Measurements from ENCODE around the gene LGALS3BP. TPM values are rescaled to one million over a fixed set of nuclear protein-coding genes. Genes with fewer than 3 reads are reported as not detected.
A peak's percentile ranks its signal among the peaks of the same experiment; 100 is the strongest.

Gene LGALS3BP
- total and polyA plus RNA-seq, 2 of the 13 experiments (the other 11 are each of a cell fraction or from before 2014, with no cell fraction given): 137 to 332 TPM

DNA sequence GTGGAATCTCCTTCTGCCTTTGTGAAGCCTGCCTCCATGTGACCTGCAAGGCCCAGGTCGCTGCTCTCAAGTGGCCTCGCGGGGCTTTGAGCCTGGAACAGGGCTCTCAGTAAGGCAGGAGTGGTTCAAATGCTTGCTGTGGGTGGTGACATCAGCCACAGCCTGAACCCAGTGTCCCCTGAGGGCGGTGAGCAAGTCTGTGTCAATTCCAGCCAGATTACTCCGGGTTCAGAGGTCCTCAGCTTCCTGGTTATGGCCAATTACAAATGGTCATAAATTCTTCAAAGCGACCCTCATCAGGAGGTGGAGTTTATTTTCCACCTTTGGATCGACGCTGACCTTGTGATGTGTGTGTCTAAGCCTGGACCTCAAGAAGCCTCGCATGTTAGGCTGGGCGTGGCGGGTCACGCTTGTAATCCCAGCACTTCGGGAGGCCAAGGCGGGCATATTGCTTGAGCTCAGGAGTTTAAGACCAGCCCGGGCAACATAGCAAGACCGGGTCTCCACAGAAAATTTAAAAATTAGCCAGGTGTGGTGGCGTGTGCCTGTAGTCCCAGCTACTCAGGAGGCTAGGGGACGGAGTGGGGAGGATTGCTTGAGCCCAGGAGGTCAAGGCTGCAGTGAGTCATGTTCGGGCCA, 17.3 kb downstream of the LGALS3BP start (continued):
- TF ChIP-seq, protein P1, sequence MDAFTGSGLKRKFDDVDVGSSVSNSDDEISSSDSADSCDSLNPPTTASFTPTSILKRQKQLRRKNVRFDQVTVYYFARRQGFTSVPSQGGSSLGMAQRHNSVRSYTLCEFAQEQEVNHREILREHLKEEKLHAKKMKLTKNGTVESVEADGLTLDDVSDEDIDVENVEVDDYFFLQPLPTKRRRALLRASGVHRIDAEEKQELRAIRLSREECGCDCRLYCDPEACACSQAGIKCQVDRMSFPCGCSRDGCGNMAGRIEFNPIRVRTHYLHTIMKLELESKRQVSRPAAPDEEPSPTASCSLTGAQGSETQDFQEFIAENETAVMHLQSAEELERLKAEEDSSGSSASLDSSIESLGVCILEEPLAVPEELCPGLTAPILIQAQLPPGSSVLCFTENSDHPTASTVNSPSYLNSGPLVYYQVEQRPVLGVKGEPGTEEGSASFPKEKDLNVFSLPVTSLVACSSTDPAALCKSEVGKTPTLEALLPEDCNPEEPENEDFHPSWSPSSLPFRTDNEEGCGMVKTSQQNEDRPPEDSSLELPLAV (CRISPR knock-in tag; conservative IDR thresholded peaks at IDR 0.05; ENCODE audit: low read depth): no peak
- TF ChIP-seq, protein P2, sequence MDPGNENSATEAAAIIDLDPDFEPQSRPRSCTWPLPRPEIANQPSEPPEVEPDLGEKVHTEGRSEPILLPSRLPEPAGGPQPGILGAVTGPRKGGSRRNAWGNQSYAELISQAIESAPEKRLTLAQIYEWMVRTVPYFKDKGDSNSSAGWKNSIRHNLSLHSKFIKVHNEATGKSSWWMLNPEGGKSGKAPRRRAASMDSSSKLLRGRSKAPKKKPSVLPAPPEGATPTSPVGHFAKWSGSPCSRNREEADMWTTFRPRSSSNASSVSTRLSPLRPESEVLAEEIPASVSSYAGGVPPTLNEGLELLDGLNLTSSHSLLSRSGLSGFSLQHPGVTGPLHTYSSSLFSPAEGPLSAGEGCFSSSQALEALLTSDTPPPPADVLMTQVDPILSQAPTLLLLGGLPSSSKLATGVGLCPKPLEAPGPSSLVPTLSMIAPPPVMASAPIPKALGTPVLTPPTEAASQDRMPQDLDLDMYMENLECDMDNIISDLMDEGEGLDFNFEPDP (CRISPR knock-in tag; conservative IDR thresholded peaks at IDR 0.05): no peak
- TF ChIP-seq ZNF766 (CRISPR knock-in tag; IDR thresholded peaks at IDR 0.05; ENCODE audit: borderline replicate concordance): peak; percentile 66; the same call in 1 of the 2 replicates
- no peak; the same call in 1 of the 2 replicates for TF ChIP-seq ZKSCAN5 (CRISPR knock-in tag; IDR thresholded peaks at IDR 0.05)
- TF ChIP-seq, protein P3, sequence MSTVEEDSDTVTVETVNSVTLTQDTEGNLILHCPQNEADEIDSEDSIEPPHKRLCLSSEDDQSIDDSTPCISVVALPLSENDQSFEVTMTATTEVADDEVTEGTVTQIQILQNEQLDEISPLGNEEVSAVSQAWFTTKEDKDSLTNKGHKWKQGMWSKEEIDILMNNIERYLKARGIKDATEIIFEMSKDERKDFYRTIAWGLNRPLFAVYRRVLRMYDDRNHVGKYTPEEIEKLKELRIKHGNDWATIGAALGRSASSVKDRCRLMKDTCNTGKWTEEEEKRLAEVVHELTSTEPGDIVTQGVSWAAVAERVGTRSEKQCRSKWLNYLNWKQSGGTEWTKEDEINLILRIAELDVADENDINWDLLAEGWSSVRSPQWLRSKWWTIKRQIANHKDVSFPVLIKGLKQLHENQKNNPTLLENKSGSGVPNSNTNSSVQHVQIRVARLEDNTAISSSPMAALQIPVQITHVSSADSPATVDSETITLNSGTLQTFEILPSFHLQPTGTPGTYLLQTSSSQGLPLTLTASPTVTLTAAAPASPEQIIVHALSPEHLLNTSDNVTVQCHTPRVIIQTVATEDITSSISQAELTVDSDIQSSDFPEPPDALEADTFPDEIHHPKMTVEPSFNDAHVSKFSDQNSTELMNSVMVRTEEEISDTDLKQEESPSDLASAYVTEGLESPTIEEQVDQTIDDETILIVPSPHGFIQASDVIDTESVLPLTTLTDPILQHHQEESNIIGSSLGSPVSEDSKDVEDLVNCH (CRISPR knock-in tag; IDR thresholded peaks at IDR 0.05): no peak
- peak; percentile 52; the same call in 1 of the 2 replicates for TF ChIP-seq HOXD1 (CRISPR knock-in tag; IDR thresholded peaks at IDR 0.05)
- peak; percentile 89 for TF ChIP-seq TARDBP (CRISPR knock-in tag; IDR thresholded peaks at IDR 0.05)
- TF ChIP-seq, protein P4, sequence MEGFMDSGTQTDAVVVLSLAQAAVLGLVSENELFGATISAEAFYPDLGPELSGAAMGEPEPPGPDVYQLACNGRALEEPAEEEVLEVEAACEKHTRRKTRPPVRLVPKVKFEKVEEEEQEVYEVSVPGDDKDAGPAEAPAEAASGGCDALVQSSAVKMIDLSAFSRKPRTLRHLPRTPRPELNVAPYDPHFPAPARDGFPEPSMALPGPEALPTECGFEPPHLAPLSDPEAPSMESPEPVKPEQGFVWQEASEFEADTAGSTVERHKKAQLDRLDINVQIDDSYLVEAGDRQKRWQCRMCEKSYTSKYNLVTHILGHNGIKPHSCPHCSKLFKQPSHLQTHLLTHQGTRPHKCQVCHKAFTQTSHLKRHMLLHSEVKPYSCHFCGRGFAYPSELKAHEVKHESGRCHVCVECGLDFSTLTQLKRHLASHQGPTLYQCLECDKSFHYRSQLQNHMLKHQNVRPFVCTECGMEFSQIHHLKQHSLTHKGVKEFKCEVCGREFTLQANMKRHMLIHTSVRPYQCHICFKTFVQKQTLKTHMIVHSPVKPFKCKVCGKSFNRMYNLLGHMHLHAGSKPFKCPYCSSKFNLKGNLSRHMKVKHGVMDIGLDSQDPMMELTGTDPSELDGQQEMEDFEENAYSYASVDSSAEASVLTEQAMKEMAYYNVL (CRISPR knock-in tag; IDR thresholded peaks at IDR 0.05; ENCODE audit: borderline replicate concordance): no peak
- TF ChIP-seq SRSF9 (IDR thresholded peaks at IDR 0.05; ENCODE audit: borderline replicate concordance, insufficient read depth, low read depth, low read length, poor library complexity, severe bottlenecking): no peak
- TF ChIP-seq, protein P5, sequence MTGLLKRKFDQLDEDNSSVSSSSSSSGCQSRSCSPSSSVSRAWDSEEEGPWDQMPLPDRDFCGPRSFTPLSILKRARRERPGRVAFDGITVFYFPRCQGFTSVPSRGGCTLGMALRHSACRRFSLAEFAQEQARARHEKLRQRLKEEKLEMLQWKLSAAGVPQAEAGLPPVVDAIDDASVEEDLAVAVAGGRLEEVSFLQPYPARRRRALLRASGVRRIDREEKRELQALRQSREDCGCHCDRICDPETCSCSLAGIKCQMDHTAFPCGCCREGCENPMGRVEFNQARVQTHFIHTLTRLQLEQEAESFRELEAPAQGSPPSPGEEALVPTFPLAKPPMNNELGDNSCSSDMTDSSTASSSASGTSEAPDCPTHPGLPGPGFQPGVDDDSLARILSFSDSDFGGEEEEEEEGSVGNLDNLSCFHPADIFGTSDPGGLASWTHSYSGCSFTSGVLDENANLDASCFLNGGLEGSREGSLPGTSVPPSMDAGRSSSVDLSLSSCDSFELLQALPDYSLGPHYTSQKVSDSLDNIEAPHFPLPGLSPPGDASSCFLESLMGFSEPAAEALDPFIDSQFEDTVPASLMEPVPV (CRISPR knock-in tag; IDR thresholded peaks at IDR 0.05): no peak
- TF ChIP-seq JUND (CRISPR knock-in tag; IDR thresholded peaks at IDR 0.05): peak; percentile 86
- no peak for TF ChIP-seq POLR2G (IDR thresholded peaks at IDR 0.05; ENCODE audit: low read depth, low read length)
- no peak for TF ChIP-seq ZKSCAN1 (IDR thresholded peaks at IDR 0.05; ENCODE audit: low read length)
- TF ChIP-seq ZFY (CRISPR knock-in tag; IDR thresholded peaks at IDR 0.05): peak; percentile 57; the same call in 1 of the 2 replicates
- TF ChIP-seq PTBP1 (IDR thresholded peaks at IDR 0.05; ENCODE audit: low read depth, low read length, poor library complexity, severe bottlenecking): no peak
- 0 out of 2 replicates have a peak, but pooled peaks have one; percentile 3 for TF ChIP-seq SMARCC2 (IDR thresholded peaks at IDR 0.05)
- TF ChIP-seq PAWR (CRISPR knock-in tag; IDR thresholded peaks at IDR 0.05; ENCODE audit: borderline replicate concordance): no peak
- 0 out of 2 replicates have a peak, but pooled peaks have one; percentile 43 for TF ChIP-seq NFKB2 (CRISPR knock-in tag; IDR thresholded peaks at IDR 0.05; ENCODE audit: borderline replicate concordance)
- 0 out of 2 replicates have a peak, but pooled peaks have one; percentile 13 for TF ChIP-seq RELA (CRISPR knock-in tag; IDR thresholded peaks at IDR 0.05)

All from HepG2 (cell line).